ENCODE measurements around the gene FBXL7.

Gene FBXL7

GRCh38 chr5:15499528-15500324, at the start of gene FBXL7:
TSS of gene FBXL7 (plus strand) at chr5:15500180.
- DNase-seq, result no peak

- no peak for DNase-seq
Observed at GRCh38 chr5:15450473-15450872, 49.5 kb upstream of the FBXL7 start.

- no peak for DNase-seq
Observed at GRCh38 chr5:15450949-15451348, 49.0 kb upstream of the FBXL7 start.

- no peak for DNase-seq
Observed at GRCh38 chr5:15452030-15452429, 48.0 kb upstream of the FBXL7 start.

- DNase-seq, result no peak
Observed at GRCh38 chr5:15452781-15453180, 47.2 kb upstream of the FBXL7 start.

- DNase-seq, result no peak
Observed at GRCh38 chr5:15459200-15459599, 40.8 kb upstream of the FBXL7 start.

GRCh38 chr5:15463231-15463980, 36.6 kb upstream of the FBXL7 start:
- no peak for DNase-seq

GRCh38 chr5:15472116-15472515, 27.9 kb upstream of the FBXL7 start:
- DNase-seq, result no peak

GRCh38 chr5:15474143-15474719, 25.7 kb upstream of the FBXL7 start:
- no peak for DNase-seq

GRCh38 chr5:15475367-15475766, 24.6 kb upstream of the FBXL7 start:
- DNase-seq, result no peak

GRCh38 chr5:15476977-15477376, 23.0 kb upstream of the FBXL7 start:
- DNase-seq, result no peak

- no peak for DNase-seq
Observed at GRCh38 chr5:15480436-15480835, 19.5 kb upstream of the FBXL7 start.

- no peak for DNase-seq
Observed at GRCh38 chr5:15483351-15484097, 16.5 kb upstream of the FBXL7 start.

- DNase-seq, result no peak
Observed at GRCh38 chr5:15487228-15487627, 12.8 kb upstream of the FBXL7 start.

GRCh38 chr5:15489571-15490235, 10.3 kb upstream of the FBXL7 start:
- DNase-seq, result no peak

- no peak for DNase-seq
Observed at GRCh38 chr5:15492545-15492944, 7.4 kb upstream of the FBXL7 start.

- no peak for DNase-seq
Observed at GRCh38 chr5:15493501-15493900, 6.5 kb upstream of the FBXL7 start.

GRCh38 chr5:15495026-15495425, 5.0 kb upstream of the FBXL7 start:
- no peak for DNase-seq

GRCh38 chr5:15496886-15497285, 3.1 kb upstream of the FBXL7 start:
- no peak for DNase-seq

- no peak for DNase-seq
Observed at GRCh38 chr5:15500325-15501001, 483 bp downstream of the FBXL7 start.

- DNase-seq, result no peak
Observed at GRCh38 chr5:15501091-15501791, 1.3 kb downstream of the FBXL7 start.
